Uterus (tissue), 4 donors: ENCODE data around the gene TMEM123. TPM values are rescaled to one million over a fixed set of nuclear protein-coding genes. Genes with fewer than 3 reads are reported as not detected.
"Not testable (repeated sequence)": the region's sequence is repeated elsewhere in the genome, so short reads cannot be mapped to it uniquely, and the experiment has no call there.

Experiments
- DNase-seq, 2 donors: peaks; one replicate each; pipeline ENCODE4 v3.0.0-alpha.2; 2019 to 2020
- H3K27ac ChIP-seq, 2 donors: fragments of 200-600 bp; sonication (generic); 1 replicate in 1 of 2; 2 replicates in 1 of 2; pipeline ENCODE4 v1.5.1; 2016 to 2018
- H3K27me3 ChIP-seq, 2 donors: fragments of 200-600 bp; sonication (generic); one replicate each; pipeline ENCODE4 v1.5.1; 2018 to 2019; ENCODE audit warnings: control low read depth in 1 of 2
- H3K36me3 ChIP-seq, 2 donors: fragments of 200-600 bp; sonication (generic); one replicate each; pipeline ENCODE4 v1.5.1; 2019; ENCODE audit warnings: control low read depth in 1 of 2
- H3K4me1 ChIP-seq, 2 donors: fragments of 200-600 bp; sonication (generic); one replicate each; pipeline ENCODE4 v1.5.1; 2018 to 2019; ENCODE audit warnings: control low read depth in 1 of 2
- H3K4me3 ChIP-seq, 2 donors: fragments of 200-600 bp; sonication (generic); 1 replicate in 1 of 2; 2 replicates in 1 of 2; pipeline ENCODE4 v1.5.1; 2018 to 2019; ENCODE audit warnings: mild to moderate bottlenecking in 1 of 2
- H3K9me3 ChIP-seq, 2 donors: fragments of 200-600 bp; sonication (generic); one replicate each; pipeline ENCODE4 v1.5.1; 2019; ENCODE audit warnings: control low read depth in 1 of 2
- POLR2A ChIP-seq, 2 donors: fragments of 450-650 bp; IDR thresholded peaks; one replicate each; pipeline ENCODE4 v1.6.1; 2016; ENCODE audit warnings: antibody characterized with exemption in 2 of 2, mild to moderate bottlenecking in 1 of 2, moderate library complexity in 1 of 2
- intact Hi-C: fragments of 100-400 bp; cut with DNase I; formaldehyde crosslinking; loops from one replicate; pipeline ENCODE4 v1.15.1; 2023; ENCODE audit warnings: low total_unique reads
- total RNA-seq, 4 donors: library from RNA; depleted of rRNA in 3 of 4; stranded (reverse); fragments of >200 nt in 3 of 4; gene quantifications; one replicate each; pipeline versions ENCODE4 v1.1.0 to v1.2.4, GENCODE V29; 2014 to 2023
- TF ChIP-seq, protein P1 (sequence below), 4 experiments: fragments of 200-600 bp in 2 of 4; fragments of 450-650 bp in 2 of 4; sonication (generic) in 2 of 4; IDR thresholded peaks; one replicate each; pipeline ENCODE4 v1.5.1; 2016 to 2019; ENCODE audit warnings: antibody characterized with exemption in 4 of 4, mild to moderate bottlenecking in 2 of 4, moderate library complexity in 1 of 4
- donor health status: DM: yes; HTN: yes; CAD: no.

The TMEM123 gene
- total RNA-seq, 4 donors from 2014 or later = 187 to 522 (median 260) TPM

DNA sequence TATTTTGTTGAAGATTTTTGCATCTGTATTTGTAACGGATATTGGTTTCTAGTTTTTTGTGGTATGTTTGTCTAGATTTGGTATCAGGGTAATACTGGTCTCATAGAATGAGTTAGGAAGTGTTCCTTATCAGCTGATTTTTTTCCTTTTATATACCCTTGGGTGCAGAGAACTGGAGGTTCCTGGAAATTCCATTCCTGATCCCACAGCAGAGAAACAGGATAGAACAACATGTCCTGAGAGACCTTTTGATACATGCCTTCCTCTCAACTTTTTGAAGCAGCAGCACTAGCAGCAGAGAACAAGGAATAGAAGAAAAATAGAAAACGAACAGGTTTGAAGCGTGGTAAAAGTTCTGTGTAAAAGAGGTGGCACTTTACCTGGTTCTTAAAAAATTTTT lies 68.7 kb downstream of the TMEM123 start:
- DNase-seq = no peak
- H3K27me3 ChIP-seq = no peaks in the 10 kb centered on the region
- no peaks in the 10 kb centered on the region for H3K9me3 ChIP-seq
- no peak for TF ChIP-seq POLR2A (IDR thresholded peaks at IDR 0.05)
- TF ChIP-seq, protein P1, sequence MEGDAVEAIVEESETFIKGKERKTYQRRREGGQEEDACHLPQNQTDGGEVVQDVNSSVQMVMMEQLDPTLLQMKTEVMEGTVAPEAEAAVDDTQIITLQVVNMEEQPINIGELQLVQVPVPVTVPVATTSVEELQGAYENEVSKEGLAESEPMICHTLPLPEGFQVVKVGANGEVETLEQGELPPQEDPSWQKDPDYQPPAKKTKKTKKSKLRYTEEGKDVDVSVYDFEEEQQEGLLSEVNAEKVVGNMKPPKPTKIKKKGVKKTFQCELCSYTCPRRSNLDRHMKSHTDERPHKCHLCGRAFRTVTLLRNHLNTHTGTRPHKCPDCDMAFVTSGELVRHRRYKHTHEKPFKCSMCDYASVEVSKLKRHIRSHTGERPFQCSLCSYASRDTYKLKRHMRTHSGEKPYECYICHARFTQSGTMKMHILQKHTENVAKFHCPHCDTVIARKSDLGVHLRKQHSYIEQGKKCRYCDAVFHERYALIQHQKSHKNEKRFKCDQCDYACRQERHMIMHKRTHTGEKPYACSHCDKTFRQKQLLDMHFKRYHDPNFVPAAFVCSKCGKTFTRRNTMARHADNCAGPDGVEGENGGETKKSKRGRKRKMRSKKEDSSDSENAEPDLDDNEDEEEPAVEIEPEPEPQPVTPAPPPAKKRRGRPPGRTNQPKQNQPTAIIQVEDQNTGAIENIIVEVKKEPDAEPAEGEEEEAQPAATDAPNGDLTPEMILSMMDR (IDR thresholded peaks at IDR 0.05) = no peak
- H3K4me3 ChIP-seq = no peak overlapping the region
- no peaks in the 10 kb centered on the region for H3K36me3 ChIP-seq
- H3K27ac ChIP-seq = peak overlapping the region; percentile 60 to 62
- peaks cover 0 to 10% of the 10 kb centered on the region in 2 donors for H3K4me1 ChIP-seq
- intact Hi-C loops = no loop called here

DNA sequence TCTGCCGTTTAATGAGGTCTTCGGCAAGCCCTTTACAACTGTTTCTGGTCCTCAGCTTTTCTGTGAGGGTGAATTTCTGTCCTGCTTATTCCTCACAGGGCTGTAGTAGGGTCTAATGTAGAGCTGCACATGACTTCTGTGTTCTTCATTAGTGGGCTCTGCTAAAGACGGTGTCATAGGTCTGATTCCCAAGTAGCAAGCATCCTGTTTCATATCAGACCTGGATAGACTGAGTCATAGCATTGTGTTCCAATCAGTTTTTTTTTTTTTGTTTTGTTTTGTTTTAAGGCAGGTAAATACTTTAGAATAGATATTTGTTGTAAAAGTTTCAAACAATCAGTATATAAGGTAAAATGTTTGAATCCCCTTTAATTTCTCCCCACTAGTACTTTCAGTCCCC lies 70.2 kb downstream of the TMEM123 start:
- no peak for TF ChIP-seq POLR2A (IDR thresholded peaks at IDR 0.05)
- TF ChIP-seq, protein P1 (IDR thresholded peaks at IDR 0.05) = no peak
- no peak overlapping the region for H3K27ac ChIP-seq
- no peaks in the 10 kb centered on the region for H3K27me3 ChIP-seq
- H3K4me1 ChIP-seq = peaks cover 0 to 10% of the 10 kb centered on the region in 2 donors
- peaks cover 0 to 3% of the 10 kb centered on the region in 2 donors for H3K36me3 ChIP-seq
- intact Hi-C loops = no loop called here
- DNase-seq = no peak
- H3K4me3 ChIP-seq = no peak overlapping the region
- no peaks in the 10 kb centered on the region for H3K9me3 ChIP-seq

DNA sequence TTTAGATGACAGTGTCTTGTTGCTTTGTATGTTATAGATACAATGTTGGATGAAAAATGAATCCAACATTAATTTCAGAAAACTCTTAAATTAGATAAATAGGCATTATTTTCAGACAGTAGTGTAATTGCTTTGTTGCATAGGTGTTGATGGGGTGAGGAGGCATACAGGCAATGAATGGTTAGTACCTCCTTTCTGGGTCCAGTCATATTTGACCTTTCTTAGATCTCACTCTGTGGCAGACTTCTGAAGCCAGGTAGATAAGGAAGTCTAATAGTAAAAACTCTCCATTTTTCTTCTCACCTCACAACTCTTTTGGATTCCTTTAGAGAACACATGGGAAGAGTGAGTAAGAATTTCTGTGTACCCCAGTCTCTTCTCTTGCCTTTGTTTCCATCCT lies 73.7 kb downstream of the TMEM123 start:
- Histone ChIP-seq H3K27me3 (no peaks in the 10 kb centered on the region), H3K4me3 (no peak overlapping the region), H3K9me3 (no peaks in the 10 kb centered on the region), H3K27ac (no peak overlapping the region), H3K4me1 (peaks cover 0 to 4% of the 10 kb centered on the region in 2 donors), H3K36me3 (peaks cover 0 to 3% of the 10 kb centered on the region in 2 donors)
- DNase-seq = no peak
- TF ChIP-seq POLR2A (IDR thresholded peaks at IDR 0.05) = no peak
- TF ChIP-seq, protein P1 (IDR thresholded peaks at IDR 0.05) = no peak
- intact Hi-C loops = no loop called here

DNA sequence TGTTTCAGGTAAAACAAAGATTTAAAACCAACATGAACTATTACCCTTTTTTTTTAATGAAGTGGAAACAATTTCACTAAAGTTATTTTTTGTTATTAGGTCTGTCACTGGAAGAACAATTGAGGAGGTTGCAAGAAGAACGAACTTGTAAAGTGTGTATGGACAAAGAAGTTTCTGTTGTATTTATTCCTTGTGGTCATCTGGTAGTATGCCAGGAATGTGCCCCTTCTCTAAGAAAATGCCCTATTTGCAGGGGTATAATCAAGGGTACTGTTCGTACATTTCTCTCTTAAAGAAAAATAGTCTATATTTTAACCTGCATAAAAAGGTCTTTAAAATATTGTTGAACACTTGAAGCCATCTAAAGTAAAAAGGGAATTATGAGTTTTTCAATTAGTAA lies 74.7 kb downstream of the TMEM123 start:
- Histone ChIP-seq H3K27ac (no peak overlapping the region), H3K9me3 (no peaks in the 10 kb centered on the region), H3K4me3 (no peak overlapping the region), H3K4me1 (no peaks in the 10 kb centered on the region), H3K36me3 (peaks cover 0 to 3% of the 10 kb centered on the region in 2 donors), H3K27me3 (no peaks in the 10 kb centered on the region)
- no peak for DNase-seq
- no peak for TF ChIP-seq POLR2A (IDR thresholded peaks at IDR 0.05)
- TF ChIP-seq, protein P1 (IDR thresholded peaks at IDR 0.05) = no peak
- intact Hi-C loops = no loop called here

DNA sequence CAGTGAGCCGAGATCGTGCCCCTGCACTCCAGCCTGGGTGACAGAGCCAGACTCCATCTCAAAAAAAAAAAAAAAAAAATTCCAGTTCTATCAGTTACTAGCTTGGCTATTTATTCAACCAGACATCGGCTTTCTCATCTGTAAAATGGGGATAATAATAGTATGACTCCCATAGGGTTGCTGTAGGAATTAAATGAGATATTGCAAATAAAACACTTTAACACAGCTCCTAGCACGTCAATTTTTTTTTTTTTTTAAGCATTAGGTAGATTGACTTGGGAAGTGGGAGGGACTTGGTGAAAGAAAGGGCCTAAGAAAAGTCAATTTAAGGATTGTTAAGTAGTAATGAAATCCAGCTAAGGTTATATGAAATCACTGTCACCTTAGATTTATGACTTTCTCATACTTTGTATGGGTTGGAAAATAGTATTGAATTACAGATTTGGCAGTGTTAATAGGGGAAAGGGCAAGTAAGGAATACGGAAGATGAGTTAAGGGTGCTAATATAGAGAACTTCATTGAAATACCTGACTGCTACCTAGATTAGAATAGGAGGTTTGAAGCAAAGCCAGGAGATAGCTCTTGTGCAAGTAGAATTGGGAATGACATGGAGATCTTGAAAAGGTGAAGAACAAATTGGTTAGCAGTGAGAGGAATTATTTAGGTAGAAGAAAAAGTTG lies 76.7 kb downstream of the TMEM123 start:
- no peaks in the 10 kb centered on the region for H3K9me3 ChIP-seq
- DNase-seq = no peak
- TF ChIP-seq, protein P1 (IDR thresholded peaks at IDR 0.05) = no peak
- no peak for TF ChIP-seq POLR2A (IDR thresholded peaks at IDR 0.05)
- no peak overlapping the region for H3K27ac ChIP-seq
- peaks cover 0 to 3% of the 10 kb centered on the region in 2 donors for H3K36me3 ChIP-seq
- H3K27me3 ChIP-seq = no peaks in the 10 kb centered on the region
- no peak overlapping the region for H3K4me3 ChIP-seq
- intact Hi-C loops = no loop called here
- H3K4me1 ChIP-seq = no peaks in the 10 kb centered on the region

DNA sequence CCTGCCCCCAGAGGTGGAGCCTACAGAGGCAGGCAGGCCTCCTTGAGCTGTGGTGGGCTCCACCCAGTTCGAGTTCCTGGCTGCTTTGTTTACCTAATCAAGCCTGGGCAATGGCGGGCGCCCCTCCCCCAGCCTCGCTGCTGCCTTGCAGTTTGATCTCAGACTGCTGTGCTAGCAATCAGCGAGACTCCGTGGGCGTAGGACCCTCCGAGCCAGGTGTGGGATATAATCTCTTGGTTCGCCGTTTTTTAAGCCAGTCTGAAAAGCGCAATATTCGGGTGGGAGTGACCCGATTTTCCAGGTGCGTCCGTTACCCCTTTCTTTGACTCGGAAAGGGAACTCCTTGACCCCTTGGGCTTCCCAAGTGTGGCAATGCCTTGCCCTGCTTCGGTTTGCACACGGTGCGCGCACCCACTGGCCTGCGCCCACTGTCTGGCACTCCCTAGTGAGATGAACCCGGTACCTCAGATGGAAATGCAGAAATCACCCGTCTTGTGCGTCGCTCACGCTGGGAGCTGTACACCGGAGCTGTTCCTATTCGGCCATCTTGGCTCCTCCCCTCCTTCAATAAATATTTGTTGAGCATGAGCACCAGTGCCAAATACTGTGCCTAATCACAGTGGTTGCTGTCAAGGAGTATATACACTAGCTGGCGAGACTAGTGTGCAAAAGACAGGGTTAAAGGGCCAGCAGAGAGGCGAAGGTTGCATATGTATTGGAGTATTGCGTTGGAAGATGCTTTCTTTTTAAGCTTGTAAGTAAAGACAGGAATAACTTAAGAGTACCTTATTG lies 77.7 kb downstream of the TMEM123 start:
- H3K4me3 ChIP-seq, H3K27me3 ChIP-seq, DNase-seq, H3K36me3 ChIP-seq, intact Hi-C loops, H3K9me3 ChIP-seq, H3K4me1 ChIP-seq, H3K27ac ChIP-seq: not testable (repeated sequence)
